ENCODE results near the gene UGT1A9.

- TF ChIP-seq CTCF (conservative IDR thresholded peaks at IDR 0.05; ENCODE audit: low read depth, low read length) (no peak), POLR2A (IDR thresholded peaks at IDR 0.05; ENCODE audit: low read depth, low read length) (no peak), MAZ (IDR thresholded peaks at IDR 0.05; ENCODE audit: borderline replicate concordance, low read depth, low read length) (no peak), USF2 (IDR thresholded peaks at IDR 0.05; ENCODE audit: low read depth, low read length) (no peak), RFX5 (IDR thresholded peaks at IDR 0.05; ENCODE audit: low read depth, low read length) (no peak), SMC3 (IDR thresholded peaks at IDR 0.05; ENCODE audit: low read depth, low read length) (no peak)
Observed at GRCh38 chr2:233718552-233718951, 46.9 kb downstream of the UGT1A9 start, which contains the start of gene UGT1A4.
